ENCODE data around the gene PLXDC1.
"Not testable (repeated sequence)": the region's sequence is repeated elsewhere in the genome, so short reads cannot be mapped to it uniquely, and the experiment has no call there.

GRCh38 chr17:39168503-39168902, 17.1 kb upstream of the PLXDC1 start:
- TF ChIP-seq, protein P1, sequence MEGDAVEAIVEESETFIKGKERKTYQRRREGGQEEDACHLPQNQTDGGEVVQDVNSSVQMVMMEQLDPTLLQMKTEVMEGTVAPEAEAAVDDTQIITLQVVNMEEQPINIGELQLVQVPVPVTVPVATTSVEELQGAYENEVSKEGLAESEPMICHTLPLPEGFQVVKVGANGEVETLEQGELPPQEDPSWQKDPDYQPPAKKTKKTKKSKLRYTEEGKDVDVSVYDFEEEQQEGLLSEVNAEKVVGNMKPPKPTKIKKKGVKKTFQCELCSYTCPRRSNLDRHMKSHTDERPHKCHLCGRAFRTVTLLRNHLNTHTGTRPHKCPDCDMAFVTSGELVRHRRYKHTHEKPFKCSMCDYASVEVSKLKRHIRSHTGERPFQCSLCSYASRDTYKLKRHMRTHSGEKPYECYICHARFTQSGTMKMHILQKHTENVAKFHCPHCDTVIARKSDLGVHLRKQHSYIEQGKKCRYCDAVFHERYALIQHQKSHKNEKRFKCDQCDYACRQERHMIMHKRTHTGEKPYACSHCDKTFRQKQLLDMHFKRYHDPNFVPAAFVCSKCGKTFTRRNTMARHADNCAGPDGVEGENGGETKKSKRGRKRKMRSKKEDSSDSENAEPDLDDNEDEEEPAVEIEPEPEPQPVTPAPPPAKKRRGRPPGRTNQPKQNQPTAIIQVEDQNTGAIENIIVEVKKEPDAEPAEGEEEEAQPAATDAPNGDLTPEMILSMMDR (IDR thresholded peaks at IDR 0.05) = not testable (repeated sequence)
- not testable (repeated sequence) for TF ChIP-seq POLR2A (IDR thresholded peaks at IDR 0.05)
